ENCODE results near the gene SLC6A3. TPM values are rescaled to one million over a fixed set of nuclear protein-coding genes. Genes with fewer than 3 reads are reported as not detected.
"Not testable (repeated sequence)": the region's sequence is repeated elsewhere in the genome, so short reads cannot be mapped to it uniquely, and the experiment has no call there.

The SLC6A3 gene
- total RNA-seq, 1 donor from 2014 or later: not detected

- Histone ChIP-seq H3K4me1 (no peaks in the 10 kb centered on the region), H3K9me3 (replicated peaks) (no peaks in the 10 kb centered on the region), H3K27ac (replicated peaks) (no peak overlapping the region), H3K4me3 (no peak overlapping the region), H3K36me3 (peaks cover 41% of the 10 kb centered on the region), H3K27me3 (ENCODE audit: low read depth) (no peaks in the 10 kb centered on the region)
- intact Hi-C loops (cut with micrococcal nuclease): no loop called here
- peak; percentile 61 for DNase-seq
- TF ChIP-seq, protein P1, sequence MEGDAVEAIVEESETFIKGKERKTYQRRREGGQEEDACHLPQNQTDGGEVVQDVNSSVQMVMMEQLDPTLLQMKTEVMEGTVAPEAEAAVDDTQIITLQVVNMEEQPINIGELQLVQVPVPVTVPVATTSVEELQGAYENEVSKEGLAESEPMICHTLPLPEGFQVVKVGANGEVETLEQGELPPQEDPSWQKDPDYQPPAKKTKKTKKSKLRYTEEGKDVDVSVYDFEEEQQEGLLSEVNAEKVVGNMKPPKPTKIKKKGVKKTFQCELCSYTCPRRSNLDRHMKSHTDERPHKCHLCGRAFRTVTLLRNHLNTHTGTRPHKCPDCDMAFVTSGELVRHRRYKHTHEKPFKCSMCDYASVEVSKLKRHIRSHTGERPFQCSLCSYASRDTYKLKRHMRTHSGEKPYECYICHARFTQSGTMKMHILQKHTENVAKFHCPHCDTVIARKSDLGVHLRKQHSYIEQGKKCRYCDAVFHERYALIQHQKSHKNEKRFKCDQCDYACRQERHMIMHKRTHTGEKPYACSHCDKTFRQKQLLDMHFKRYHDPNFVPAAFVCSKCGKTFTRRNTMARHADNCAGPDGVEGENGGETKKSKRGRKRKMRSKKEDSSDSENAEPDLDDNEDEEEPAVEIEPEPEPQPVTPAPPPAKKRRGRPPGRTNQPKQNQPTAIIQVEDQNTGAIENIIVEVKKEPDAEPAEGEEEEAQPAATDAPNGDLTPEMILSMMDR (IDR thresholded peaks at IDR 0.05; ENCODE audit: borderline replicate concordance): no peak
Measured at GRCh38 chr5:1477341-1477740, 32.1 kb upstream of the SLC6A3 start.

- TF ChIP-seq, protein P1 (IDR thresholded peaks at IDR 0.05; ENCODE audit: borderline replicate concordance): no peak
- peak; percentile 12 for DNase-seq
- intact Hi-C loops (cut with micrococcal nuclease): no loop called here
- Histone ChIP-seq H3K4me3 (no peak overlapping the region), H3K36me3 (peaks cover 41% of the 10 kb centered on the region), H3K9me3 (replicated peaks) (no peaks in the 10 kb centered on the region), H3K27me3 (ENCODE audit: low read depth) (no peaks in the 10 kb centered on the region), H3K4me1 (no peaks in the 10 kb centered on the region), H3K27ac (replicated peaks) (no peak overlapping the region)
Measured at GRCh38 chr5:1476967-1477310, 31.7 kb upstream of the SLC6A3 start.

GRCh38 chr5:1476181-1476966, 31.1 kb upstream of the SLC6A3 start:
- TF ChIP-seq, protein P1 (IDR thresholded peaks at IDR 0.05; ENCODE audit: borderline replicate concordance): no peak
- Histone ChIP-seq H3K36me3 (peaks cover 41% of the 10 kb centered on the region), H3K4me1 (no peaks in the 10 kb centered on the region), H3K27me3 (ENCODE audit: low read depth) (no peaks in the 10 kb centered on the region), H3K4me3 (no peak overlapping the region), H3K9me3 (replicated peaks) (no peaks in the 10 kb centered on the region), H3K27ac (replicated peaks) (no peak overlapping the region)
- intact Hi-C loops (cut with micrococcal nuclease): no loop called here
- peak; percentile 14 for DNase-seq

- H3K4me1 ChIP-seq; H3K4me3 ChIP-seq; H3K9me3 ChIP-seq (replicated peaks); DNase-seq; H3K27ac ChIP-seq (replicated peaks); H3K27me3 ChIP-seq (ENCODE audit: low read depth); intact Hi-C loops (cut with micrococcal nuclease): not testable (repeated sequence)
- peaks cover 41% of the 10 kb centered on the region for H3K36me3 ChIP-seq
Measured at GRCh38 chr5:1475544-1475900, 30.3 kb upstream of the SLC6A3 start.

DNA sequence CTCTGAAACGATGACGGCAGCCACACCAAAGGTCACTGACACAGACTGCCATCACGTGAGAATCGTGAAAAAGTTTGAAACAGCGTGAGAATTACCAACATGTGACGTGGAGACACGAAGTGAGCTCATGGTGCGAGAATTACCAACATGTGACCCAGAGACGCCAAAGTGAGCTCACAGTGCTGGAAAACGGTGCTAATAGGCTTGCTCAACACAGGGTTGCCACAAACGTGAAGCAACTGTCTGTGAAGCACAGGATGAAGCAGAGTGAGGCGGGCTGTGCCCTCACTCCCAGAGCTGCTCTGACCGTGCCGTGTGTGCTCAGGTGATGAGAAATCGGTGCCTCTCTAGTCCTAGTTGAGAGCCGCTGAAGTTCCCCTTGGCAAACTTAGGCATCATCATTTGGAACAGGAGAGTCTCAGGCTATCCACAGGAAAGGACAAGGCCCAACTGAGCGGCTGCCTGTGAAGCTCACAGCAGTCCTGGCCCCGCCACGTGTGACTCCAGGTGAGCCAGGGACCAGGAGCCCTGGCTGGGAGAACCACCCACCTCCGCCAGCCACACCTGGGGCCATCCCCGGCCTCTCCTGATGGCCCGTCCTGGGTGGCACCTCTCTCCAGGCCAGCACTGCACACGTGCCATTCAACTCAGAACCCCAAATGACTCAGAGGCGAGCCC, 29.8 kb upstream of the SLC6A3 start:
- peaks cover 44% of the 10 kb centered on the region for H3K36me3 ChIP-seq
- intact Hi-C loops (cut with micrococcal nuclease): no loop called here
- TF ChIP-seq, protein P1 (IDR thresholded peaks at IDR 0.05; ENCODE audit: borderline replicate concordance): no peak
- no peak overlapping the region for H3K4me3 ChIP-seq
- no peaks in the 10 kb centered on the region for H3K9me3 ChIP-seq (replicated peaks)
- no peak overlapping the region for H3K27ac ChIP-seq (replicated peaks)
- DNase-seq: peak; percentile 10
- H3K27me3 ChIP-seq (ENCODE audit: low read depth): no peaks in the 10 kb centered on the region
- no peaks in the 10 kb centered on the region for H3K4me1 ChIP-seq
